GM12872 (cell line): ENCODE measurements around the gene USB1.

Source experiments
- TF ChIP-seq, protein P1 (sequence below): IDR thresholded peaks from 3 replicates; pipeline ENCODE4 v1.5.1; 2011; ENCODE audit warnings: low read depth, mild to moderate bottlenecking, low read length, moderate library complexity; ENCODE audit not compliant: insufficient read depth

USB1 gene

DNA sequence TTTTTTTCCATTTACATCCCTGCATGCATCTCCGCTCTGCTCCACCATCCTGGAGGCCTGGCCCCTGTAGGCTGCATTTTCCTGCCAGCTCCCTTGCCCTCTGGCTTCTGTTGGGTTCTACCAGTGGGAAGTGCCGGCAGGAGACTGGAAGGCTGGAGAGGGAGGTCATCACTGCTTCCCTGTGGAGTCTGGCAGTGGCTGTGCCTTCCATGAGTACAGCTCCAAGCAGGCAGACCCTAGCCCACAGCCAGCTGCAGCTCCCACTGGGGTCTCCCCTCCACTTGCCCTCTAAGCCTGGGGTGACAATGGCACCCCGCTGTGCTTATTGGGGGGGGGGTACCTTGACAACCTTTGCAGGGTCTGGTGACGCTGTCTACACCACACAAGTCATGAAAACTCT is 61.6 kb downstream of the USB1 start:
- TF ChIP-seq, protein P1, sequence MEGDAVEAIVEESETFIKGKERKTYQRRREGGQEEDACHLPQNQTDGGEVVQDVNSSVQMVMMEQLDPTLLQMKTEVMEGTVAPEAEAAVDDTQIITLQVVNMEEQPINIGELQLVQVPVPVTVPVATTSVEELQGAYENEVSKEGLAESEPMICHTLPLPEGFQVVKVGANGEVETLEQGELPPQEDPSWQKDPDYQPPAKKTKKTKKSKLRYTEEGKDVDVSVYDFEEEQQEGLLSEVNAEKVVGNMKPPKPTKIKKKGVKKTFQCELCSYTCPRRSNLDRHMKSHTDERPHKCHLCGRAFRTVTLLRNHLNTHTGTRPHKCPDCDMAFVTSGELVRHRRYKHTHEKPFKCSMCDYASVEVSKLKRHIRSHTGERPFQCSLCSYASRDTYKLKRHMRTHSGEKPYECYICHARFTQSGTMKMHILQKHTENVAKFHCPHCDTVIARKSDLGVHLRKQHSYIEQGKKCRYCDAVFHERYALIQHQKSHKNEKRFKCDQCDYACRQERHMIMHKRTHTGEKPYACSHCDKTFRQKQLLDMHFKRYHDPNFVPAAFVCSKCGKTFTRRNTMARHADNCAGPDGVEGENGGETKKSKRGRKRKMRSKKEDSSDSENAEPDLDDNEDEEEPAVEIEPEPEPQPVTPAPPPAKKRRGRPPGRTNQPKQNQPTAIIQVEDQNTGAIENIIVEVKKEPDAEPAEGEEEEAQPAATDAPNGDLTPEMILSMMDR: no peak

- TF ChIP-seq, protein P1: no peak
These were observed 62.3 kb downstream of the USB1 start for GRCh38 chr16:58063377-58064076.

GRCh38 chr16:58070585-58070984 is 69.4 kb downstream of the USB1 start:
- TF ChIP-seq, protein P1: no peak
